KOPT-K1 (cell line): ENCODE data around the gene ATP11B.
A peak's percentile ranks its signal among the peaks of the same experiment; 100 is the strongest.

Experiments used
- H3K27ac ChIP-seq: fragments of 200-600 bp; sonication (generic); 2 replicates; pipeline ENCODE4 v1.5.1; 2016; ENCODE audit warnings: antibody characterized with exemption, mild to moderate bottlenecking, low read depth, low read length; ENCODE audit not compliant: poor library complexity, severe bottlenecking
- H3K36me3 ChIP-seq: fragments of 200-600 bp; sonication (generic); 2 replicates; pipeline ENCODE4 v1.5.1; 2017; ENCODE audit warnings: antibody characterized with exemption, mild to moderate bottlenecking, low read length, moderate library complexity; ENCODE audit not compliant: insufficient read depth
- H3K9me3 ChIP-seq: fragments of 200-600 bp; sonication (generic); 2 replicates; pipeline ENCODE4 v1.5.1; 2017; ENCODE audit warnings: antibody characterized with exemption, low read length, mild to moderate bottlenecking; ENCODE audit not compliant: insufficient read depth, poor library complexity, severe bottlenecking

Gene ATP11B

GRCh38 chr3:182905623-182906022, 112.3 kb downstream of the ATP11B start:
- Histone ChIP-seq H3K36me3 (peaks cover 54% of the 10 kb centered on the region), H3K27ac (no peak overlapping the region), H3K9me3 (no peaks in the 10 kb centered on the region)

DNA sequence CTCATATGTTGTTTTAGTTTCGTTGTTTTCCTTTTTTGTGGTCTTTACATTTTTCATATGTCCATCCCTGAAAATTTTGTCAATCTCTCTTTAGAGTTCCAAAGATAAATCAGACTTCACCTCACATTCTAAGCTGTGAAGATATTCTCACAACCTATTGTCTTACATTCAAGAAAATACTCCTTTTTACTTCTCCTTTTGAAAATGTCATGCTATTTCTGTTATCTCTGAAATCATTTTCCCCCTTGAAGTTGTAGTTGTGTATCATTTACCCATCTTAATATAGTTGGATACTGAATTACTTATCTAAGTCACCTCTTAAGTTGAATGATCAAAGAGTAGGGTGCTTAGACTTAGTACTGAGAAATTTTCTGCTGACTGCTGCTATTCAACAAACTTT, 112.7 kb downstream of the ATP11B start:
- H3K36me3 ChIP-seq, result peaks cover 52% of the 10 kb centered on the region
- H3K27ac ChIP-seq, result no peak overlapping the region
- no peaks in the 10 kb centered on the region for H3K9me3 ChIP-seq

DNA sequence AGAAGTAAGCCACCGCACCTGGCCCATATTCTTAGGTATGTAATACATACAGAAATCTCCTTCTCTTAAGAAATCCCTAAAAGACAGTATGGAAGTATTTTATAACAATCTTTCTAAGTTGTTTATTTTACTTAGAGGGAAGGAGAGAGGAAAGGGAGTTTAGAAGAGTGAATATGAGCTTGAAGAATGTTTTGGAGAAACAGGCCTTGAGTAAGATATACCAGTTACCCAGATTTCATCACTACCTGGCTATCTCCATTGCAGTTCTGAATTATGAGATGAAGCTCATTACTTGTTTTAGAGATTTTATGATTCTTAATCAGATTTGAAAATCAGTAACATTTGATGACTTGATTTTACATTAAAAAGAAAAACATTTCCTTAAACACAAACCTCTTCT, 115.2 kb downstream of the ATP11B start:
- Histone ChIP-seq H3K36me3 (peaks cover 36% of the 10 kb centered on the region), H3K9me3 (no peaks in the 10 kb centered on the region), H3K27ac (no peak overlapping the region)

DNA sequence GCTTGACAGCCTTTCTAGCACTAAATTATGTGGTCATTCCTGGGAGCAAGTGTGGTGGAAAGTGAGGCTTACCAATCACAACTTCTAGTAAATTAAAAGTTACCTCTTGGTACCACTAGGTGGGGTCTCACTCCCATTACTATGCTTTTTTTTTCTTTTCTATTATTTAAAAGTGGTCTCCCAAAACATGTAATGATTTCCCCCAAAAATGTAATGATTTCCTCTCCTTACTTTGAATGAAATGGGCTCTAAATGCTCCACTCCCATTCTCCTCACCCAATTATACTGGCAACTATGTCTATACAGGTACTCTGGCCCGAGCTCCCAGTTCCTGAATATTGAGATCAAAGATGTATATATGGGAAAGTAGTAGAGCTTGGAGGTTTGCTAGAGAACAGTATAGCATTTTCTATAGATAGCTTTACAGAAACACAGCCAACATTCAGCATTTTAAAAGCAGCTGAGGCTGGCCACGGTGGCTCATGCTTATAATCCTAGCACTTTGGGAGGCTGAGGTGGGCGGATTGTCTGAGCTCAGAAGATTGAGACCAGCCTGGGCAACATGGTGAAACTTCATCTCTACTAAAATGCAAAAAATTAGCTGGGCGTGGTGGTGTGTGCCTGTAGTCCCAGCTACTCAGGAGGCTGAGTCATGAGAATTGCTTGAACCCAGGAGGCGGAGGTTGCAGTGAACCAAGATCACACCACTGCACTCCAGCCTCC, 116.2 kb downstream of the ATP11B start:
- peaks cover 26% of the 10 kb centered on the region for H3K36me3 ChIP-seq
- peak overlapping the region; percentile 33 for H3K27ac ChIP-seq

GRCh38 chr3:182910936-182911781, 117.9 kb downstream of the ATP11B start:
- peaks cover 19% of the 10 kb centered on the region for H3K36me3 ChIP-seq
- H3K27ac ChIP-seq, result peak overlapping the region; percentile 92
- H3K9me3 ChIP-seq, result no peaks in the 10 kb centered on the region

More for the DNA sequence above, 116.2 kb downstream of the ATP11B start:
- H3K9me3 ChIP-seq, result no peaks in the 10 kb centered on the region

- peak overlapping the region; percentile 92 for H3K27ac ChIP-seq
- H3K36me3 ChIP-seq, result peaks cover 16% of the 10 kb centered on the region
- H3K9me3 ChIP-seq, result no peaks in the 10 kb centered on the region
Measured at GRCh38 chr3:182911782-182912111, 118.4 kb downstream of the ATP11B start.

- peak overlapping the region; percentile 92 for H3K27ac ChIP-seq
- H3K36me3 ChIP-seq, result peaks cover 10% of the 10 kb centered on the region
- no peaks in the 10 kb centered on the region for H3K9me3 ChIP-seq
Measured at GRCh38 chr3:182912474-182912873, 119.2 kb downstream of the ATP11B start.

DNA sequence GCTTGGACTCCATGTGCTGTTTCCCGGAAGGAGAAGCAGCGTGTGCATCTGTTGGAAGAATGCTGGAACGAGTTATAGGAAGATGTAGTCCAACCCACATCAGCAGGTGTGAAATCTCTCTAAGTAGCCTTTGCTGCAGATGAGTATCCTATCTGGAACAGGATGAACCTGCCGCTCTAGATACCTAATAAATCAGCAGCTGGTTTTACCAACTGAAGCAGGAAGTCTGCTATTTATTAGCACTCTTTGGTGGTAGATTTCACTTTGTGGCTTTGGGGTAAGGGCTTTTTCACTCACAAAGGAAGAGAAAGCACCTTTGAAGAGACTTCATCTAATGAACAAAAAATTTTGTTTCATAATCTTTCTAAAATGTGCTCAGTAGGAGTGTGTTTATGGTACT, 120.6 kb downstream of the ATP11B start:
- H3K27ac ChIP-seq, result peak overlapping the region; percentile 92
- H3K36me3 ChIP-seq, result peaks cover 10% of the 10 kb centered on the region; the same call in 1 of the 2 replicates
- no peaks in the 10 kb centered on the region for H3K9me3 ChIP-seq

- Histone ChIP-seq H3K36me3 (peaks cover 10% of the 10 kb centered on the region; the same call in 1 of the 2 replicates), H3K27ac (peak overlapping the region; percentile 92), H3K9me3 (no peaks in the 10 kb centered on the region)
Measured at GRCh38 chr3:182914341-182914740, 121.0 kb downstream of the ATP11B start.

GRCh38 chr3:182917134-182917533, 123.8 kb downstream of the ATP11B start:
- peaks cover 13% of the 10 kb centered on the region; the same call in 1 of the 2 replicates for H3K36me3 ChIP-seq
- H3K27ac ChIP-seq, result no peak overlapping the region

DNA sequence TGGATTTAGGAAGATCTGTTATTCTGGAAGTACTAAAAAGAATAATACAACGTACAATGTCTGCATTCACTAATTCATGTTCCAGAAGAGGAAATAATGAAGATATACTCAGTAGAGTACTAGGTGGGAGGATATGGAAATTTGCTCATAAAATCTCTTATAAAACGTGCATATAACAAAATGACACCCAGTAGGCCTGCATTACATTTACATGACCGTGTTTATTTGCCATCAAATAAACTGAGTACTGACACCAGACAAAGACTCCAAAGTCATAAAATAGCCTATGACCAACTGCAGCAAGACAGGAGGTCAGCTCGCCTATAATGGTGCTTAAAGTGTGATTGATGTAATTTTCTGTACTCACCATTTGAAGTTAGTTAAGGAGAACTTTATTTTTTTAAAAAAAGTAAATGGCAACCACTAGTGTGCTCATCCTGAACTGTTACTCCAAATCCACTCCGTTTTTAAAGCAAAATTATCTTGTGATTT, 126.6 kb downstream of the ATP11B start:
- no peak overlapping the region for H3K27ac ChIP-seq
- peaks cover 13% of the 10 kb centered on the region; the same call in 1 of the 2 replicates for H3K36me3 ChIP-seq
- H3K9me3 ChIP-seq, result no peaks in the 10 kb centered on the region

More at GRCh38 chr3:182917134-182917533, 123.8 kb downstream of the ATP11B start:
- H3K9me3 ChIP-seq, result no peaks in the 10 kb centered on the region

GRCh38 chr3:182920515-182921084, 127.3 kb downstream of the ATP11B start:
- H3K27ac ChIP-seq, result no peak overlapping the region
- H3K9me3 ChIP-seq, result no peaks in the 10 kb centered on the region
- peaks cover 13% of the 10 kb centered on the region; the same call in 1 of the 2 replicates for H3K36me3 ChIP-seq

GRCh38 chr3:182921665-182922355, 128.5 kb downstream of the ATP11B start:
- H3K36me3 ChIP-seq, result peaks cover 16% of the 10 kb centered on the region; the same call in 1 of the 2 replicates
- no peaks in the 10 kb centered on the region for H3K9me3 ChIP-seq

GRCh38 chr3:182925330-182925943, 132.1 kb downstream of the ATP11B start:
- Histone ChIP-seq H3K36me3 (peaks cover 13% of the 10 kb centered on the region; the same call in 1 of the 2 replicates), H3K27ac (no peak overlapping the region), H3K9me3 (no peaks in the 10 kb centered on the region)

More at GRCh38 chr3:182921665-182922355, 128.5 kb downstream of the ATP11B start:
- no peak overlapping the region for H3K27ac ChIP-seq
